Endodermal cell (in vitro differentiated cells): ENCODE results near the gene KLRK1. TPM values are rescaled to one million over a fixed set of nuclear protein-coding genes. Genes with fewer than 3 reads are reported as not detected.
"Not testable (repeated sequence)": the region's sequence is repeated elsewhere in the genome, so short reads cannot be mapped to it uniquely, and the experiment has no call there.

Source experiments
- DNase-seq: peaks from one replicate; pipeline ENCODE4 v3.0.0-alpha.2; 2017
- H3K27ac ChIP-seq: 2 replicates; pipeline ENCODE4 v1.5.1; 2013; ENCODE audit warnings: mild to moderate bottlenecking, low read depth, low read length, moderate library complexity
- H3K27me3 ChIP-seq: 2 replicates; pipeline ENCODE4 v1.6.1; 2013; ENCODE audit warnings: mild to moderate bottlenecking, low read length, moderate library complexity; ENCODE audit not compliant: insufficient read depth, control insufficient read depth, poor library complexity, severe bottlenecking
- H3K36me3 ChIP-seq: 2 replicates; pipeline ENCODE4 v1.7.0; 2013; ENCODE audit warnings: mild to moderate bottlenecking, low read length, moderate library complexity; ENCODE audit not compliant: control insufficient read depth, insufficient read depth
- H3K4me1 ChIP-seq: one replicate; pipeline ENCODE4 v1.7.0; 2013; ENCODE audit warnings: low read length; ENCODE audit not compliant: control insufficient read depth, insufficient read depth
- H3K4me3 ChIP-seq: 2 replicates; pipeline ENCODE4 v1.5.1; 2013; ENCODE audit warnings: mild to moderate bottlenecking, low read length, moderate library complexity
- H3K9ac ChIP-seq: 2 replicates; pipeline ENCODE4 v1.6.1; 2013; ENCODE audit warnings: mild to moderate bottlenecking, low read length, moderate library complexity; ENCODE audit not compliant: poor library complexity, severe bottlenecking; ENCODE audit errors: extremely low read depth
- H3K9me3 ChIP-seq: 2 replicates; pipeline ENCODE4 v1.6.1; 2013; ENCODE audit warnings: mild to moderate bottlenecking, low read length, moderate library complexity; ENCODE audit not compliant: control insufficient read depth
- H3K27ac Mint-ChIP-seq: 2 replicates; pipeline ENCODE4 v1.8.0; 2020; ENCODE audit warnings: mixed read lengths
- H3K27me3 Mint-ChIP-seq: 2 replicates; pipeline ENCODE4 v1.8.0; 2021; ENCODE audit warnings: mild to moderate bottlenecking, mixed read lengths; ENCODE audit not compliant: insufficient read depth
- H3K36me3 Mint-ChIP-seq: 2 replicates; pipeline ENCODE4 v1.8.0; 2020; ENCODE audit warnings: low read depth, mixed read lengths
- H3K4me1 Mint-ChIP-seq: 2 replicates; pipeline ENCODE4 v1.8.0; 2020; ENCODE audit warnings: mixed read lengths
- H3K4me3 Mint-ChIP-seq: 2 replicates; pipeline ENCODE4 v1.8.0; 2020; ENCODE audit warnings: mild to moderate bottlenecking, moderate library complexity, mixed read lengths
- H3K9me3 Mint-ChIP-seq: 2 replicates; pipeline ENCODE4 v1.8.0; 2020; ENCODE audit warnings: mild to moderate bottlenecking, mixed read lengths
- CTCF ChIP-seq: fragments of 200-600 bp; sonication (generic); conservative IDR thresholded peaks from 2 replicates; pipeline ENCODE4 v1.5.0; 2021; ENCODE audit warnings: antibody characterized with exemption, mild to moderate bottlenecking
- WGBS, 2 experiments: methylation state at CpG; one replicate each; pipeline versions ENCODE4 v1.1.5 to v1.1.7; 2013; ENCODE audit warnings: missing lambda C conversion rate in 2 of 2, mixed read lengths in 1 of 2; ENCODE audit not compliant: insufficient coverage in 1 of 2, insufficient read length in 1 of 2; 5-methylcytosine and 5-hydroxymethylcytosine counted together
- total RNA-seq, 2 donors: library from RNA; stranded (reverse); fragmentation: NEBNext Ultra II Directional in 1 of 2; extraction: Animal tissue kit (Norgen Biotek cat#: 25700) in 1 of 2; gene quantifications; 2 replicates in 1 of 2; 3 replicates in 1 of 2; pipeline ENCODE4 v1.2.1, GENCODE V29; 2021

Gene KLRK1
- total RNA-seq, 2 donors from 2014 or later, result 0.24 TPM; not detected in 1

GRCh38 chr12:10395390-10395998, 5.7 kb upstream of the KLRK1 start:
- Histone ChIP-seq H3K4me3 (no peak overlapping the region), H3K4me1 (no peaks in the 10 kb centered on the region), H3K36me3 (no peaks in the 10 kb centered on the region), H3K9ac (no peak overlapping the region), H3K27ac (no peak overlapping the region), H3K27me3 (no peaks in the 10 kb centered on the region), H3K9me3 (no peaks in the 10 kb centered on the region)
- H3K27me3 Mint-ChIP-seq, result no peaks in the 10 kb centered on the region
- H3K27ac Mint-ChIP-seq, result peak overlapping the region; percentile 3
- no peaks in the 10 kb centered on the region for H3K9me3 Mint-ChIP-seq
- peak; percentile 52 for DNase-seq
- no peak overlapping the region for H3K4me3 Mint-ChIP-seq
- TF ChIP-seq CTCF, result no peak
- H3K4me1 Mint-ChIP-seq, result peaks cover 13% of the 10 kb centered on the region
- WGBS, 2 experiments, result 70 to 74% methylated on average over 5 to 6 of the region's 6 CpGs
- no peaks in the 10 kb centered on the region for H3K36me3 Mint-ChIP-seq

- H3K9me3 Mint-ChIP-seq, H3K4me3 ChIP-seq, H3K4me3 Mint-ChIP-seq, H3K9ac ChIP-seq, H3K27ac ChIP-seq, H3K27me3 Mint-ChIP-seq, H3K27me3 ChIP-seq, H3K27ac Mint-ChIP-seq, H3K36me3 ChIP-seq, H3K36me3 Mint-ChIP-seq, DNase-seq, H3K4me1 ChIP-seq, H3K9me3 ChIP-seq: not testable (repeated sequence)
- H3K4me1 Mint-ChIP-seq, result peaks cover 13% of the 10 kb centered on the region
- WGBS, 2 experiments, result 98 to 100% methylated on average over 1 to 11 of the region's 11 CpGs
These were observed 4.8 kb upstream of the KLRK1 start for GRCh38 chr12:10394531-10395152.

GRCh38 chr12:10393291-10393690, 3.5 kb upstream of the KLRK1 start:
- Histone ChIP-seq H3K36me3 (no peaks in the 10 kb centered on the region), H3K27ac (no peak overlapping the region), H3K27me3 (no peaks in the 10 kb centered on the region), H3K4me3 (no peak overlapping the region), H3K9me3 (no peaks in the 10 kb centered on the region), H3K4me1 (no peaks in the 10 kb centered on the region), H3K9ac (no peak overlapping the region)
- no peak for TF ChIP-seq CTCF
- WGBS, 2 experiments, result 85 to 87% methylated on average over 2 of the region's 3 CpGs
- peaks cover 13% of the 10 kb centered on the region for H3K4me1 Mint-ChIP-seq
- no peak overlapping the region for H3K27ac Mint-ChIP-seq
- H3K4me3 Mint-ChIP-seq, result no peak overlapping the region
- no peaks in the 10 kb centered on the region for H3K9me3 Mint-ChIP-seq
- no peaks in the 10 kb centered on the region for H3K36me3 Mint-ChIP-seq
- no peak for DNase-seq
- no peaks in the 10 kb centered on the region for H3K27me3 Mint-ChIP-seq
